Body of pancreas (tissue), 4 donors: Measurements from ENCODE around the gene TAS2R4.
A peak's percentile ranks its signal among the peaks of the same experiment; 100 is the strongest.

Experiments
- POLR2A ChIP-seq, 3 donors: fragments of 450-650 bp; IDR thresholded peaks; one replicate each; pipeline ENCODE4 v1.6.1; 2016; ENCODE audit warnings: antibody characterized with exemption in 3 of 3, mild to moderate bottlenecking in 2 of 3
- TF ChIP-seq, protein P1 (sequence below), 7 experiments: fragments of 450-650 bp in 4 of 7; fragments of 200-600 bp in 3 of 7; sonication (generic) in 3 of 7; IDR thresholded peaks; one replicate each; pipeline ENCODE4 v1.5.1; 2016 to 2019; ENCODE audit warnings: antibody characterized with exemption in 7 of 7

DNA sequence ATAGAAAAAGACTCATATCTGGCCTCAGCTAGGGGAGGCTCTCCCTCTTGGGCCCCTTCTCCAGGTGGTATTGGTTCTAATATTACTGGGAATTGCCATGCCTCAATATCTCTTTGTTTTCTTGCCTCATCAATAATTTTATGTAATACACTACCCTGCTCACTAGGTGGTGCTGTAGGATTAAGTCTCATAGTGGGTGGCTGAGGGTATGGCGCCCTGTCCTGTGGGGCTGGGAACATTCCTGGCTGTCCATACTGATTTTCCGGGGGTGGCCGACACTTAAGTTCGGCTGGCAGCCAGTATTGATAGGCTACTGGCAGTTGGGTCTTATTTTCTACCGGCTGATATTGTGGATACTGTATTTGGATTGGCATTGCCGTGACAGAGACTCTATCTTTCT, 21.5 kb upstream of the TAS2R4 start:
- TF ChIP-seq, protein P1, sequence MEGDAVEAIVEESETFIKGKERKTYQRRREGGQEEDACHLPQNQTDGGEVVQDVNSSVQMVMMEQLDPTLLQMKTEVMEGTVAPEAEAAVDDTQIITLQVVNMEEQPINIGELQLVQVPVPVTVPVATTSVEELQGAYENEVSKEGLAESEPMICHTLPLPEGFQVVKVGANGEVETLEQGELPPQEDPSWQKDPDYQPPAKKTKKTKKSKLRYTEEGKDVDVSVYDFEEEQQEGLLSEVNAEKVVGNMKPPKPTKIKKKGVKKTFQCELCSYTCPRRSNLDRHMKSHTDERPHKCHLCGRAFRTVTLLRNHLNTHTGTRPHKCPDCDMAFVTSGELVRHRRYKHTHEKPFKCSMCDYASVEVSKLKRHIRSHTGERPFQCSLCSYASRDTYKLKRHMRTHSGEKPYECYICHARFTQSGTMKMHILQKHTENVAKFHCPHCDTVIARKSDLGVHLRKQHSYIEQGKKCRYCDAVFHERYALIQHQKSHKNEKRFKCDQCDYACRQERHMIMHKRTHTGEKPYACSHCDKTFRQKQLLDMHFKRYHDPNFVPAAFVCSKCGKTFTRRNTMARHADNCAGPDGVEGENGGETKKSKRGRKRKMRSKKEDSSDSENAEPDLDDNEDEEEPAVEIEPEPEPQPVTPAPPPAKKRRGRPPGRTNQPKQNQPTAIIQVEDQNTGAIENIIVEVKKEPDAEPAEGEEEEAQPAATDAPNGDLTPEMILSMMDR (IDR thresholded peaks at IDR 0.05) = peak in 6 of 7 experiments; percentile 22 to 61 (median 46)
- TF ChIP-seq POLR2A (IDR thresholded peaks at IDR 0.05) = no peak
